22Rv1 (cell line): Measurements from ENCODE around the gene AGAP1.

Source experiments
- H3K27ac ChIP-seq: fragments of 450-650 bp; 2 replicates; pipeline ENCODE4 v1.5.1; 2017
- ZFX ChIP-seq: fragments of 450-650 bp; IDR thresholded peaks from 2 replicates; pipeline ENCODE4 v1.6.1; 2017; ENCODE audit warnings: antibody characterized with exemption, borderline replicate concordance
- TF ChIP-seq, protein P1 (sequence below): fragments of 450-650 bp; IDR thresholded peaks from 2 replicates; pipeline ENCODE4 v1.5.1; 2017; ENCODE audit warnings: mild to moderate bottlenecking

The AGAP1 gene

GRCh38 chr2:235952714-235953113 is 458.9 kb downstream of the AGAP1 start:
- TF ChIP-seq ZFX: no peak
- TF ChIP-seq, protein P1, sequence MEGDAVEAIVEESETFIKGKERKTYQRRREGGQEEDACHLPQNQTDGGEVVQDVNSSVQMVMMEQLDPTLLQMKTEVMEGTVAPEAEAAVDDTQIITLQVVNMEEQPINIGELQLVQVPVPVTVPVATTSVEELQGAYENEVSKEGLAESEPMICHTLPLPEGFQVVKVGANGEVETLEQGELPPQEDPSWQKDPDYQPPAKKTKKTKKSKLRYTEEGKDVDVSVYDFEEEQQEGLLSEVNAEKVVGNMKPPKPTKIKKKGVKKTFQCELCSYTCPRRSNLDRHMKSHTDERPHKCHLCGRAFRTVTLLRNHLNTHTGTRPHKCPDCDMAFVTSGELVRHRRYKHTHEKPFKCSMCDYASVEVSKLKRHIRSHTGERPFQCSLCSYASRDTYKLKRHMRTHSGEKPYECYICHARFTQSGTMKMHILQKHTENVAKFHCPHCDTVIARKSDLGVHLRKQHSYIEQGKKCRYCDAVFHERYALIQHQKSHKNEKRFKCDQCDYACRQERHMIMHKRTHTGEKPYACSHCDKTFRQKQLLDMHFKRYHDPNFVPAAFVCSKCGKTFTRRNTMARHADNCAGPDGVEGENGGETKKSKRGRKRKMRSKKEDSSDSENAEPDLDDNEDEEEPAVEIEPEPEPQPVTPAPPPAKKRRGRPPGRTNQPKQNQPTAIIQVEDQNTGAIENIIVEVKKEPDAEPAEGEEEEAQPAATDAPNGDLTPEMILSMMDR: no peak
- no peak overlapping the region for H3K27ac ChIP-seq

- TF ChIP-seq ZFX: no peak
- TF ChIP-seq, protein P1: no peak
- H3K27ac ChIP-seq: no peak overlapping the region
Measured at GRCh38 chr2:235954281-235954680, 460.4 kb downstream of the AGAP1 start.

GRCh38 chr2:235954888-235955480 is 461.1 kb downstream of the AGAP1 start:
- no peak overlapping the region for H3K27ac ChIP-seq
- no peak for TF ChIP-seq ZFX
- TF ChIP-seq, protein P1: no peak

GRCh38 chr2:235955664-235956063 is 461.8 kb downstream of the AGAP1 start:
- H3K27ac ChIP-seq: no peak overlapping the region
- TF ChIP-seq, protein P1: no peak
- TF ChIP-seq ZFX: no peak

GRCh38 chr2:235956281-235956970 is 462.6 kb downstream of the AGAP1 start:
- no peak for TF ChIP-seq ZFX
- TF ChIP-seq, protein P1: no peak
- H3K27ac ChIP-seq: no peak overlapping the region

DNA sequence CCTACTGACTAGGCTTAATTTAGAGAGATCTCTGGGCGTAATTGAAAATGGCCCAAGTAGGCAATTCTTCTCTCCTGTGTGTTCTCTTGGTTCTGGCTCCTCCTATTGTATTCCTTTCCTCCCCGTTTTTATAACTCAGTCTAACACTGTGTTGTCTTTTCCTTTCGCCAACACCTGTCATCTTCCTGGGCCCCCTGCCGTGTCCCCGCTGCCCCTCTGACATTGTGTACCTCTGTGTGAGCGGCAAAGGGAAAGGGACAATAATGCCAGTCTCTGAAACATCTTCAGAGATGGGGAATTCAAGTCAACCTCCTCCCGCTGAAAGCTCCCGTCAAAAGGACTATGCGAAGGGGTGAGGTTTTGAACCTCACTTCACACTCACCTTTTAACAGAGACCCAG is 463.4 kb downstream of the AGAP1 start:
- TF ChIP-seq ZFX: no peak
- TF ChIP-seq, protein P1: no peak
- H3K27ac ChIP-seq: no peak overlapping the region

DNA sequence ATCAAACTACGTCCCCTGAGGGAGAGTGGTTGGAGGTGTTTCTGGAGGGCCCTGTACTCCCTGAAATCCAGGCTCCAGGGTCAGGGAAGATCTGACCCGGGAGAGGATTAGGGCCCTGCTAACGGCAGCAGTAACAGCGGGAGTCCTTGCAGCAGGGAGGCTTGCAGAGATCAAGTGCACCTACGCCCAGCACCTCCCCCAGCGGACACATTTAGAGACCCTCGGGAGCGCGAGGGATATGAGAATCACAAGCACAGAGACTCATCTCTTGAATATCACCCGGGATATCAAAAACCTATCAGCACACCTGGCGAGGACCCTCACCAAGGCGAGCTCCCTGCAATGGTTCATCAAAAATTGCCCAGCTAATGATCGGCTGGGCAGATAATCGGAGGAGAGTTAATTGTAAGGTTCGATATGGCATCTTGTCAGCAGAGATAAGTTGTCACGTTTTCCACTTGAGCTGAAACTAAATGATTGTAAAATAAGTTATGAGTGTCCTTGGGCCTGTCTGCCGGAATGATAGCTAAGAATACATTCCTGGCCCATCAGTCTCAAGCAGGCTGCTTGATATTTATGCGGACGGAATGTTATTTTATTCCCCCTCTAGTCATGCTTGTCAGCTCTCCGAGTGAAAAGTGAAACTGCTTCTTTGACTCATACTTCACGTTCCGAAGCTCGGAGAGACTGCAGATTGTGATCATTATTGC is 464.5 kb downstream of the AGAP1 start:
- H3K27ac ChIP-seq: no peak overlapping the region
- TF ChIP-seq, protein P1: no peak
- TF ChIP-seq ZFX: no peak
